Activated naive CD8-positive, alpha-beta T cell treated with anti-CD3 and anti-CD28 coated beads, Interleukin-2, amount 10 ng/mL, durations not matched to agents 7 days and 5 days (primary cell): ENCODE results near the gene EXOC4. TPM values are rescaled to one million over a fixed set of nuclear protein-coding genes. Genes with fewer than 3 reads are reported as not detected.

Experiments used
- ATAC-seq: fragments of 150-1000 bp; cut with Tn5 transposase; one replicate; pipeline ENCODE4 v1.10.0; 2021; ENCODE audit warnings: low read depth, moderate library complexity
- POLR2A ChIA-PET: fragments of 350-600 bp; sonication (Branson Sonifier 250); formaldehyde crosslinking; loops from one replicate; lab custom pipeline; 2021; ENCODE audit warnings: antibody characterized with exemption; lab: Charles Lee
- DNase-seq: peaks from one replicate; pipeline ENCODE4 v3.0.0; 2021
- H3K27ac Mint-ChIP-seq: one replicate; pipeline ENCODE4 v1.8.0; 2022; ENCODE audit warnings: mild to moderate bottlenecking, mixed read lengths
- H3K27me3 Mint-ChIP-seq: one replicate; pipeline ENCODE4 v1.8.0; 2022; ENCODE audit warnings: mild to moderate bottlenecking, moderate library complexity, mixed read lengths
- H3K36me3 Mint-ChIP-seq: one replicate; pipeline ENCODE4 v1.8.0; 2021; ENCODE audit warnings: mild to moderate bottlenecking, mixed read lengths
- H3K4me1 Mint-ChIP-seq: one replicate; pipeline ENCODE4 v1.8.0; 2021; ENCODE audit warnings: mixed read lengths
- H3K4me3 Mint-ChIP-seq: one replicate; pipeline ENCODE4 v1.8.0; 2022; ENCODE audit warnings: mild to moderate bottlenecking, moderate library complexity, mixed read lengths
- H3K9me3 Mint-ChIP-seq: one replicate; pipeline ENCODE4 v1.8.0; 2021; ENCODE audit warnings: mixed read lengths
- total RNA-seq, 2 experiments: library from RNA; stranded (reverse); gene quantifications; one replicate each; pipeline ENCODE4 v1.2.3, GENCODE V29; 2021

Gene EXOC4
- total RNA-seq, 2 experiments from 2014 or later, result 73.1 to 73.7 TPM

GRCh38 chr7:134044682-134045081, 791.8 kb downstream of the EXOC4 start:
- no peak overlapping the region for H3K27ac Mint-ChIP-seq
- ATAC-seq (no peak), DNase-seq (no peak)
- H3K27me3 Mint-ChIP-seq, result no peaks in the 10 kb centered on the region
- no peak overlapping the region for H3K4me3 Mint-ChIP-seq
- H3K36me3 Mint-ChIP-seq, result no peaks in the 10 kb centered on the region
- no peaks in the 10 kb centered on the region for H3K4me1 Mint-ChIP-seq
- POLR2A ChIA-PET, result no interaction called here
- H3K9me3 Mint-ChIP-seq, result no peaks in the 10 kb centered on the region

- no peak for ATAC-seq
- POLR2A ChIA-PET, result no interaction called here
- Mint-ChIP-seq H3K4me3 (no peak overlapping the region), H3K27me3 (no peaks in the 10 kb centered on the region), H3K36me3 (no peaks in the 10 kb centered on the region), H3K9me3 (peaks cover 2% of the 10 kb centered on the region), H3K4me1 (no peaks in the 10 kb centered on the region), H3K27ac (no peak overlapping the region)
- no peak for DNase-seq
These were observed 792.8 kb downstream of the EXOC4 start for GRCh38 chr7:134045716-134046115.

GRCh38 chr7:134046594-134047128, 793.8 kb downstream of the EXOC4 start:
- no peaks in the 10 kb centered on the region for H3K36me3 Mint-ChIP-seq
- H3K27ac Mint-ChIP-seq, result no peak overlapping the region
- no peaks in the 10 kb centered on the region for H3K27me3 Mint-ChIP-seq
- DNase-seq (no peak), ATAC-seq (no peak)
- no peak overlapping the region for H3K4me3 Mint-ChIP-seq
- H3K9me3 Mint-ChIP-seq, result peaks cover 4% of the 10 kb centered on the region
- POLR2A ChIA-PET, result no interaction called here
- H3K4me1 Mint-ChIP-seq, result no peaks in the 10 kb centered on the region

GRCh38 chr7:134047675-134048074, 794.8 kb downstream of the EXOC4 start:
- no peaks in the 10 kb centered on the region for H3K4me1 Mint-ChIP-seq
- no peaks in the 10 kb centered on the region for H3K27me3 Mint-ChIP-seq
- H3K27ac Mint-ChIP-seq, result no peak overlapping the region
- H3K36me3 Mint-ChIP-seq, result no peaks in the 10 kb centered on the region
- no peak overlapping the region for H3K4me3 Mint-ChIP-seq
- POLR2A ChIA-PET, result no interaction called here
- DNase-seq (no peak), ATAC-seq (no peak)
- H3K9me3 Mint-ChIP-seq, result peaks cover 4% of the 10 kb centered on the region

- Mint-ChIP-seq H3K4me3 (no peak overlapping the region), H3K9me3 (peaks cover 4% of the 10 kb centered on the region), H3K27me3 (no peaks in the 10 kb centered on the region), H3K27ac (no peak overlapping the region), H3K4me1 (no peaks in the 10 kb centered on the region), H3K36me3 (no peaks in the 10 kb centered on the region)
- ATAC-seq (no peak), DNase-seq (no peak)
- POLR2A ChIA-PET, result no interaction called here
These were observed 795.3 kb downstream of the EXOC4 start for GRCh38 chr7:134048166-134048565.

- Mint-ChIP-seq H3K9me3 (peaks cover 4% of the 10 kb centered on the region), H3K27ac (no peak overlapping the region), H3K36me3 (no peaks in the 10 kb centered on the region), H3K4me3 (no peak overlapping the region), H3K4me1 (no peaks in the 10 kb centered on the region), H3K27me3 (no peaks in the 10 kb centered on the region)
- DNase-seq, result no peak
- POLR2A ChIA-PET, result no interaction called here
- no peak for ATAC-seq
These were observed 798.1 kb downstream of the EXOC4 start for GRCh38 chr7:134051020-134051419.

- DNase-seq, result no peak
- POLR2A ChIA-PET, result no interaction called here
- Mint-ChIP-seq H3K27ac (no peak overlapping the region), H3K4me1 (no peaks in the 10 kb centered on the region), H3K36me3 (no peaks in the 10 kb centered on the region), H3K27me3 (no peaks in the 10 kb centered on the region), H3K9me3 (no peaks in the 10 kb centered on the region), H3K4me3 (no peak overlapping the region)
- no peak for ATAC-seq
These were observed 803.9 kb downstream of the EXOC4 start for GRCh38 chr7:134056816-134057215.

- Mint-ChIP-seq H3K4me3 (no peak overlapping the region), H3K36me3 (peaks cover 2% of the 10 kb centered on the region), H3K27me3 (no peaks in the 10 kb centered on the region), H3K9me3 (no peaks in the 10 kb centered on the region), H3K27ac (no peak overlapping the region), H3K4me1 (no peaks in the 10 kb centered on the region)
- POLR2A ChIA-PET, result no interaction called here
- no peak for DNase-seq
- ATAC-seq, result no peak
These were observed 805.6 kb downstream of the EXOC4 start for GRCh38 chr7:134058521-134058920.

- H3K27me3 Mint-ChIP-seq, result no peaks in the 10 kb centered on the region
- H3K27ac Mint-ChIP-seq, result no peak overlapping the region
- no peak for ATAC-seq
- H3K4me3 Mint-ChIP-seq, result no peak overlapping the region
- no peaks in the 10 kb centered on the region for H3K4me1 Mint-ChIP-seq
- H3K9me3 Mint-ChIP-seq, result no peaks in the 10 kb centered on the region
- H3K36me3 Mint-ChIP-seq, result peaks cover 2% of the 10 kb centered on the region
- DNase-seq, result no peak
- POLR2A ChIA-PET, result no interaction called here
These were observed 806.1 kb downstream of the EXOC4 start for GRCh38 chr7:134058980-134059379.

- no peak overlapping the region for H3K4me3 Mint-ChIP-seq
- H3K4me1 Mint-ChIP-seq, result no peaks in the 10 kb centered on the region
- no peak for DNase-seq
- no peaks in the 10 kb centered on the region for H3K9me3 Mint-ChIP-seq
- no peak overlapping the region for H3K27ac Mint-ChIP-seq
- POLR2A ChIA-PET, result no interaction called here
- no peaks in the 10 kb centered on the region for H3K27me3 Mint-ChIP-seq
- peaks cover 3% of the 10 kb centered on the region for H3K36me3 Mint-ChIP-seq
- ATAC-seq, result no peak
These were observed 807.0 kb downstream of the EXOC4 start for GRCh38 chr7:134059921-134060320.

- H3K4me1 Mint-ChIP-seq, result no peaks in the 10 kb centered on the region
- no peaks in the 10 kb centered on the region for H3K9me3 Mint-ChIP-seq
- H3K27me3 Mint-ChIP-seq, result no peaks in the 10 kb centered on the region
- H3K36me3 Mint-ChIP-seq, result peaks cover 5% of the 10 kb centered on the region
- H3K4me3 Mint-ChIP-seq, result no peak overlapping the region
- DNase-seq, result no peak
- H3K27ac Mint-ChIP-seq, result no peak overlapping the region
- no peak for ATAC-seq
- POLR2A ChIA-PET, result no interaction called here
These were observed 808.0 kb downstream of the EXOC4 start for GRCh38 chr7:134060874-134061273.

GRCh38 chr7:134062460-134062859, 809.6 kb downstream of the EXOC4 start:
- no peak overlapping the region for H3K27ac Mint-ChIP-seq
- no peaks in the 10 kb centered on the region for H3K27me3 Mint-ChIP-seq
- no peaks in the 10 kb centered on the region for H3K4me1 Mint-ChIP-seq
- no peaks in the 10 kb centered on the region for H3K9me3 Mint-ChIP-seq
- ATAC-seq (no peak), DNase-seq (no peak)
- peaks cover 12% of the 10 kb centered on the region for H3K36me3 Mint-ChIP-seq
- H3K4me3 Mint-ChIP-seq, result no peak overlapping the region
- POLR2A ChIA-PET, result interaction anchor here (0.6 kb wide), 1 partner anchor 320 kb away, joined by 3 read pairs; no protein-coding TSS in a partner anchor

- no peaks in the 10 kb centered on the region for H3K4me1 Mint-ChIP-seq
- no peaks in the 10 kb centered on the region for H3K27me3 Mint-ChIP-seq
- ATAC-seq, result no peak
- POLR2A ChIA-PET, result no interaction called here
- no peak overlapping the region for H3K4me3 Mint-ChIP-seq
- no peak overlapping the region for H3K27ac Mint-ChIP-seq
- peaks cover 12% of the 10 kb centered on the region for H3K36me3 Mint-ChIP-seq
- H3K9me3 Mint-ChIP-seq, result peaks cover 1% of the 10 kb centered on the region
- no peak for DNase-seq
These were observed 812.5 kb downstream of the EXOC4 start for GRCh38 chr7:134065415-134065814.

GRCh38 chr7:134067164-134067563, 814.3 kb downstream of the EXOC4 start:
- ATAC-seq (no peak), DNase-seq (no peak)
- no peak overlapping the region for H3K4me3 Mint-ChIP-seq
- peaks cover 12% of the 10 kb centered on the region for H3K36me3 Mint-ChIP-seq
- peaks cover 1% of the 10 kb centered on the region for H3K9me3 Mint-ChIP-seq
- H3K27me3 Mint-ChIP-seq, result no peaks in the 10 kb centered on the region
- POLR2A ChIA-PET, result no interaction called here
- no peaks in the 10 kb centered on the region for H3K4me1 Mint-ChIP-seq
- no peak overlapping the region for H3K27ac Mint-ChIP-seq

GRCh38 chr7:134068670-134069069, 815.8 kb downstream of the EXOC4 start:
- no peak for ATAC-seq
- Mint-ChIP-seq H3K4me3 (no peak overlapping the region), H3K4me1 (no peaks in the 10 kb centered on the region), H3K9me3 (peaks cover 1% of the 10 kb centered on the region), H3K36me3 (peaks cover 11% of the 10 kb centered on the region), H3K27me3 (no peaks in the 10 kb centered on the region), H3K27ac (no peak overlapping the region)
- DNase-seq, result no peak
- POLR2A ChIA-PET, result no interaction called here
